WTC11 (cell line): ENCODE results near the gene ERC1.

Experiments used
- ATF3 ChIP-seq: sonication (generic); formaldehyde crosslinking; conservative IDR thresholded peaks from 2 replicates; pipeline ENCODE4 v1.8.1; 2022; ENCODE audit warnings: mild to moderate bottlenecking, missing genetic modification reagents
- ATF6 ChIP-seq: sonication (generic); formaldehyde crosslinking; IDR thresholded peaks from 2 replicates; pipeline ENCODE4 v1.8.1; 2023; ENCODE audit warnings: mild to moderate bottlenecking, missing genetic modification reagents
- JUN ChIP-seq: sonication (generic); formaldehyde crosslinking; IDR thresholded peaks from 2 replicates; pipeline ENCODE4 v1.8.0; 2023; ENCODE audit warnings: mild to moderate bottlenecking, missing genetic modification reagents
- SOX15 ChIP-seq: fragments of 250-450 bp; sonication (Bioruptor Pico); IDR thresholded peaks from 2 replicates; pipeline ENCODE4 v1.9.0; 2021; ENCODE audit warnings: mild to moderate bottlenecking
- STAT6 ChIP-seq: sonication (generic); formaldehyde crosslinking; conservative IDR thresholded peaks from 2 replicates; pipeline ENCODE4 v1.8.1; 2023; ENCODE audit warnings: mild to moderate bottlenecking, low read depth, missing genetic modification reagents, moderate library complexity
- TP53 ChIP-seq: sonication (generic); formaldehyde crosslinking; IDR thresholded peaks from 2 replicates; pipeline ENCODE4 v1.8.1; 2023; ENCODE audit warnings: mild to moderate bottlenecking, missing genetic modification reagents
- USF2 ChIP-seq: sonication (generic); formaldehyde crosslinking; IDR thresholded peaks from 2 replicates; pipeline ENCODE4 v1.8.1; 2023; ENCODE audit warnings: mild to moderate bottlenecking, missing genetic modification reagents, moderate library complexity
- TF ChIP-seq, protein P1 (sequence below): sonication (generic); formaldehyde crosslinking; IDR thresholded peaks from 2 replicates; pipeline ENCODE4 v1.8.1; 2023; ENCODE audit warnings: mild to moderate bottlenecking, missing genetic modification reagents
- TF ChIP-seq, protein P2 (sequence below): fragments of 200-600 bp; IDR thresholded peaks from 2 replicates; pipeline ENCODE4 v1.8.0; 2022; ENCODE audit warnings: antibody characterized with exemption
- TF ChIP-seq, protein P3 (sequence below): sonication (generic); formaldehyde crosslinking; IDR thresholded peaks from 2 replicates; pipeline ENCODE4 v1.8.0; 2022; ENCODE audit warnings: mild to moderate bottlenecking, missing genetic modification reagents

DNA sequence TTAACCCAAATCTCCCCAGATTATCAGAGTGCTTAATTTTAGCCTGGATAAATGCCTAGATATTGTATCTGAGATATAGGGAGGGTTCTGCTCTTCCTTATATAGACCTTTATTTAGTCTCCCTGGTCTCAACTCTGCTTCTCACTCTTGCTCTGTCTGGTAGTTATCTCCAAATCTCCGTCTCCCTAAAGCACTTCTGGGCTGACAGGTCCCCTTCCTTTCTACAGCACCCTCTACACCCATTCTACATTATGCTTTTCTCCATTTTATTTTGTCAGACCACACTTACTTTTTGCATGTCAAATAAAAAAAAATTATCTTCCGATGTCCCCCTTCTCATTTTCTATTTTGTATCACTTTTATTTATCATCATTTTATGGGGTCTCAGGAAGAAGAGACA is 2.0 kb upstream of the ERC1 start:
- TF ChIP-seq, protein P1, sequence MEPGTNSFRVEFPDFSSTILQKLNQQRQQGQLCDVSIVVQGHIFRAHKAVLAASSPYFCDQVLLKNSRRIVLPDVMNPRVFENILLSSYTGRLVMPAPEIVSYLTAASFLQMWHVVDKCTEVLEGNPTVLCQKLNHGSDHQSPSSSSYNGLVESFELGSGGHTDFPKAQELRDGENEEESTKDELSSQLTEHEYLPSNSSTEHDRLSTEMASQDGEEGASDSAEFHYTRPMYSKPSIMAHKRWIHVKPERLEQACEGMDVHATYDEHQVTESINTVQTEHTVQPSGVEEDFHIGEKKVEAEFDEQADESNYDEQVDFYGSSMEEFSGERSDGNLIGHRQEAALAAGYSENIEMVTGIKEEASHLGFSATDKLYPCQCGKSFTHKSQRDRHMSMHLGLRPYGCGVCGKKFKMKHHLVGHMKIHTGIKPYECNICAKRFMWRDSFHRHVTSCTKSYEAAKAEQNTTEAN: no peak
- TF ChIP-seq USF2 (CRISPR knock-in tag) (no peak), TP53 (CRISPR knock-in tag) (no peak), SOX15 (CRISPR knock-in tag) (no peak), ATF3 (CRISPR knock-in tag) (no peak), JUN (CRISPR knock-in tag) (no peak), ATF6 (CRISPR knock-in tag) (no peak), STAT6 (CRISPR knock-in tag) (no peak)
- TF ChIP-seq, protein P2, sequence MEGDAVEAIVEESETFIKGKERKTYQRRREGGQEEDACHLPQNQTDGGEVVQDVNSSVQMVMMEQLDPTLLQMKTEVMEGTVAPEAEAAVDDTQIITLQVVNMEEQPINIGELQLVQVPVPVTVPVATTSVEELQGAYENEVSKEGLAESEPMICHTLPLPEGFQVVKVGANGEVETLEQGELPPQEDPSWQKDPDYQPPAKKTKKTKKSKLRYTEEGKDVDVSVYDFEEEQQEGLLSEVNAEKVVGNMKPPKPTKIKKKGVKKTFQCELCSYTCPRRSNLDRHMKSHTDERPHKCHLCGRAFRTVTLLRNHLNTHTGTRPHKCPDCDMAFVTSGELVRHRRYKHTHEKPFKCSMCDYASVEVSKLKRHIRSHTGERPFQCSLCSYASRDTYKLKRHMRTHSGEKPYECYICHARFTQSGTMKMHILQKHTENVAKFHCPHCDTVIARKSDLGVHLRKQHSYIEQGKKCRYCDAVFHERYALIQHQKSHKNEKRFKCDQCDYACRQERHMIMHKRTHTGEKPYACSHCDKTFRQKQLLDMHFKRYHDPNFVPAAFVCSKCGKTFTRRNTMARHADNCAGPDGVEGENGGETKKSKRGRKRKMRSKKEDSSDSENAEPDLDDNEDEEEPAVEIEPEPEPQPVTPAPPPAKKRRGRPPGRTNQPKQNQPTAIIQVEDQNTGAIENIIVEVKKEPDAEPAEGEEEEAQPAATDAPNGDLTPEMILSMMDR: no peak
- TF ChIP-seq, protein P3, sequence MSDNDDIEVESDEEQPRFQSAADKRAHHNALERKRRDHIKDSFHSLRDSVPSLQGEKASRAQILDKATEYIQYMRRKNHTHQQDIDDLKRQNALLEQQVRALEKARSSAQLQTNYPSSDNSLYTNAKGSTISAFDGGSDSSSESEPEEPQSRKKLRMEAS (CRISPR knock-in tag): no peak
